ENCODE results near the gene CD79A.

DNA sequence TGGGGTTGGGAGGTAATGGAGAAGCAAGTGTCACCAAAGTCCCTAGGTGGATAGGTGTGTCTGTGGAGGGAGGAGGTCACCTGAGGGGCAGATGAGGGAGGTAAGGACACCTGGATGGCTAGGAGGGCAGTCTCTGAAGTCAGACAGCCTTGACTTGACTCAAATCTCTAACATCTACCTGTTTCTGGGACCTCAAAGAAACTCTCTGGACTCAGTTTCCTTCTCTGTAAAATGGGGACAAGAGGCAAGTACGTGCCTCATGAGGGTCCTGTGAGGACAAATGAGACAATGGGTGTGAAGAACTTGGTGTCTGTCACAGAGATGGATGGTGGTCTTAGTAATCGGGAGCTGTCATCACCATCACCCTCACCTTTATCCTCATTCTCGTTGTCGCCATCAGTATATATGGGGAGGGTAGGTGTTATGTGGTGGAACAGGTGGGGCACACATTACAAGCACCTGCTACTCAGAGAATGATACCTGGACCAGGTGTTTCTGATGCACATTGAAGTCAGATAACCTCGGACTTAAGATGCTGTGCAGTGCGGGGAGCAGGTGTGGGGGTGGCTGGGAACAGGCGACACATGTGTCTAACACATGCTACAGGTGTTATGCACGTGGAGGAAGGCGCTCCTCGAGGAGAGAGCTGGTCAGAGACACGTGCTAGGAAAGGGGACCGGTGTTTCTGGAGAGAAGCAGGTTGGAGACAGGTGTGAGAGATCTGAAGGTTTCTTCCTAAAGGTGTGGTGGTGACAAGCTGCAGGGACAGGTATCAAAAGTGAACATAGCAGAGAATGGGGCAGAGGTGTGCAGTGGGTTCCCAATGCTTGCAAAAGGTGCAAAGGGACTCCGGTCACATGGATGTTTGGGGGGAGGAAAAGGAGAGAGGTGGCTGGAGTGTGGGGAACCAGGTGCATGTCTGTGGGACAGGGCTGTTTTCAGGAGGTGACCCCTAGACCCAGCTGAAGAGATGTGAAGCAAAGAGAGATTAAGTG lies 47.4 kb downstream of the CD79A start:
- no peak for TF ChIP-seq POLR2AphosphoS5 (IDR thresholded peaks at IDR 0.05; ENCODE audit: low read depth, low read length)
- no peak for TF ChIP-seq SIN3A (IDR thresholded peaks at IDR 0.05; ENCODE audit: borderline replicate concordance, insufficient read depth, low read length)

Measured in PFSK-1 (cell line).